NCI-H82 (cell line): ENCODE data around the gene HOXB8.

ENCODE experiments used
- DNase-seq: peaks from one replicate; lab custom pipeline; 2025; lab: John Stamatoyannopoulos, UW

HOXB8 gene

GRCh38 chr17:48615047-48615962 lies at the start of gene HOXB8:
Gene HOXB8 (minus strand): TSS chr17:48615292. CDS start chr17:48614704, 588 bp downstream.
- no peak for DNase-seq

GRCh38 chr17:48663134-48663924 lies 48.2 kb upstream of the HOXB8 start:
- DNase-seq = peak; percentile 33

GRCh38 chr17:48655913-48656312 lies 40.8 kb upstream of the HOXB8 start:
- DNase-seq = no peak

GRCh38 chr17:48649741-48650140 lies 34.6 kb upstream of the HOXB8 start:
- no peak for DNase-seq

DNA sequence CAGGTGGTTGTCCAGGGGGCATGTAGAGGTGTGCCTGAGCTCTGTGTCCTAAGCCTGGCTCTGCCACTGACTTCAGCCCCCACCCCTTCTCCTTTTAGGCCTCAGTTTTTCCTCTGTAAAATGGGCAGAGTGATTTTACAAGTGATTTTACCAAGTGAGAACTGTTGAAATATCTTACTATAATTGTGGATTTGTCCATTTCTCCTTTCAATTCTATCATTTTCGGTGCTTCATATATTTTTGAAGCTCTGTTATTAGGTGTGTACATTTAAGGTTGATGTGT lies 32.8 kb upstream of the HOXB8 start:
- DNase-seq = no peak

DNA sequence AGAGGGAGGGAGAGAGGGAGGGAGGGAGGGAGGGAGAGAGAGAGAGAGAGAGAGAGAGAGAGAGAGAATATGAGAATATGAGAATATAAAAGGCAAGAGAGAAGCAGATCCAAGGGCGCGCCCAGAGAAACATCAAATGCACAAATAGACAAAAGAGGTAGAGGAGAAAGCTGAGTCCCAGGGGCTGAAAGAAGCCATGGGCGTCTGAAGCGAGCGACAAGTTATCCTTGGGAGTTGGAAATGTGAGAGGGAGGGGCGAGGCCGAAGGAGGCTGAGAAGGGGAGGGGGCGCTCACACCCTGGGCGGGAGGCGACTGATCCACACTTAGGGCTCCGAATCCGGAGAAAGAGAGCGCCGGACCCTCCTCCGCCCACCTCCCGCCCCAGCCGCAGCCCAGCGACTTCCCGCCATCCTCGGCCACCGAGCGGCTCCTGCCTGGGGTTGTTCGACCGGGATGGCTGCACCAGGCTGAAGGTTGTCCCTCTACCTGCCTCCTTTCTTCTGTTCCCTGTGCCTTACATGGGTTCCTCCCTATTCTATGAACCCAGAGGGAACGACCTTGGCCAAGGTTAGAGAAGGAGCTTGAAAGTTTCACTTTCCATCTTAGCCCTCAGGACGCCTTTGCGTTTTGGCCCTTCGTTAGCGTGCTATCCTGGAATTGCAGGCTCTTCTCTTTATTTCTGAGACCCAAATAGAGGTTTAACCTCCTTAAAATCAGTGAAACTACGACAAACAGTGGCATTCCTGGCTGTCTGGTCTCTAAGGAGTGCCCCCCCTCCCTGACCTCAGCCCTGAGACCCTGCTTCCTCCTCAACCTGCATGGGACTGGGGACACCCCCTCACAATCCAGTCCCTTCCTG lies 32.2 kb upstream of the HOXB8 start:
- DNase-seq = peak; percentile 10

DNA sequence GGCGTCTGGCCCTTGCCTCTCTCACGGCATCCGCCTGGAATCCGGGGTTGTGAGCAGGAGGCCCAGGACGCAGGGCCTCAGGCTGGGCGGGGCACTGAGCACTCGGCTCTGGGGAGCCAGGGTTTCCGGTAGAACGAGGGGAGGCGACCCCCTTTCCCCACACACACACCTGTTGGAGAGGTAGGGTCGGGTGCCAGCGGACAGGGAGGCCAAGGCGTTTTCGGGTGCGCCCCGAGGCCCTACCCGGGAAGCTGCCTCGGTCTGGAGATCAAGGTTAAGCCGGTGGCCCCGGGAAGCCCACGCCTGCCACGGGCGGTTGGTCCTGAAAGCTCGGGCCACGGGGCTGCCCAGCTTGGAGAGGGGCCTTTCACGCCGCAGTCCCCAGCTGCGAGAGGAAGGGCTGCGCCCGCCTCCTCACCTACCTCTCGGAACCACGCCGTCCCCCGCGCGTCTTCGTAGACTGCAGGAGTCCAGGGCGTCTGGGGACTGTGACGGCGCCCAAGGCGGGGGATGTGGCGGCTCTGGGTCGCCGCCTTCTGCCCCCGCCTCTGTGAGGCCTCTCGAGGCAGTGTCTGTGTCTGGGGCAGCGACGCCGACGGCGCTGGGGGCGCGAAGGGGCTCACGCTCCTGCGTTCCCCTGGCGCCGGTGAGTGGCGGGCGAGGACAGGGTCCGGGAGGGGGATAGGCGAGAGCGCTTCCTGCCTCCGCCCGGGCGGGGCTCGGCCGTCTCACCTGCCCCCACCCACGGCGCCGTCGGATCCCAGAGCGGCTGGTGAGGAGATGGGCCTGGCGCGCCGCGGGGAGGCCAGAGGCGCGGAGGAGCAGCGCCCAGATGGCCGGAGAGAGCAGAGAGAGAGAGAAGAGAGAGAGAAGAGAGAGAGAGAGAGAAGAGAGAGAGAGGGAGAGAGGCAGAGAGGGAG lies 31.4 kb upstream of the HOXB8 start:
- no peak for DNase-seq

DNA sequence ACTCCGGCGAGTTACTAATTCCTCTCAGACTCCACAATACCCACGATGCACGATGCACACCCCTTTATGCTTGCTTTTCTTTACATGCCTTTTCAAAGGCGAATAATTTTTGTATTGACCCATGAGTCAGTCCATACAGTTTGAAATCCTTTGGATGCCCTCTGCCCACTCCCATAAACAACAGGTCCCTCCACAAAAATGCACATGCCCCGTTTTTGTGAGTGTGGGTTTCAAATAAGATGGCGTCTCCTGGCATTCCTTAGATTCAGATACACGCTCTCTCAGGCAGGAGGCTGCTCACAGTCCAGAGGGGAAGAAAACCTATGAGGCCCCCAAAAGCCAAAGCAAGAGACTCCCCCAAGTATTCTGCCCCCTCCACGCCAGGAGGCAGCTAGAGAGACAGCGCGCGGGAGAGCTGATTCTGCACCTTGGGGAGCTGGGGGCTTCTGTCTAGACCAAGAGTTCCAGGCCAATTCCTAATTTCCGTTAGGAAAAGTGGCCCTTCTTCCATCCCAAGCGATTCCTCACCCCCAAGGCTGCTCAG lies 30.6 kb upstream of the HOXB8 start:
- no peak for DNase-seq

GRCh38 chr17:48644910-48645557 lies 29.9 kb upstream of the HOXB8 start:
- no peak for DNase-seq

DNA sequence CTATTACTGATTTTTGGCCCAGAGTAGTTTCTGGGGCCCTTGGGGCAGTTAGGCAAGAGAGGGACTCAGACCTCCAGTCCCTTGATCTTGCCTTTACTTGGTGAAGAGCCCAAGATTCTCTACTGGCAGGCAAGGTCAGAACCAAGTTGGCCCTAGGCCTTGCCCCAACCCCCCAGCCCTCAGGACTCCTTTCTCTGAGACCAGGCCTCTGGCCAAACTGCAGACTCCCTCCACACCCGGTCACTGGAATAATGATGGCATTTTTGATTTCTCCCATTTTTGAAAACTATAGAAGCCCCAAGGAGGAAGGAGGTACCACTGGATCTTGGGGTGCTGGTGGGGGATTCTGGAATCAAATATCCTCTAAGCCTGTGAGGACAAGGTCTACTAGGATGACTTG lies 29.1 kb upstream of the HOXB8 start:
- DNase-seq = no peak

GRCh38 chr17:48643697-48644012 lies 28.6 kb upstream of the HOXB8 start:
- no peak for DNase-seq

DNA sequence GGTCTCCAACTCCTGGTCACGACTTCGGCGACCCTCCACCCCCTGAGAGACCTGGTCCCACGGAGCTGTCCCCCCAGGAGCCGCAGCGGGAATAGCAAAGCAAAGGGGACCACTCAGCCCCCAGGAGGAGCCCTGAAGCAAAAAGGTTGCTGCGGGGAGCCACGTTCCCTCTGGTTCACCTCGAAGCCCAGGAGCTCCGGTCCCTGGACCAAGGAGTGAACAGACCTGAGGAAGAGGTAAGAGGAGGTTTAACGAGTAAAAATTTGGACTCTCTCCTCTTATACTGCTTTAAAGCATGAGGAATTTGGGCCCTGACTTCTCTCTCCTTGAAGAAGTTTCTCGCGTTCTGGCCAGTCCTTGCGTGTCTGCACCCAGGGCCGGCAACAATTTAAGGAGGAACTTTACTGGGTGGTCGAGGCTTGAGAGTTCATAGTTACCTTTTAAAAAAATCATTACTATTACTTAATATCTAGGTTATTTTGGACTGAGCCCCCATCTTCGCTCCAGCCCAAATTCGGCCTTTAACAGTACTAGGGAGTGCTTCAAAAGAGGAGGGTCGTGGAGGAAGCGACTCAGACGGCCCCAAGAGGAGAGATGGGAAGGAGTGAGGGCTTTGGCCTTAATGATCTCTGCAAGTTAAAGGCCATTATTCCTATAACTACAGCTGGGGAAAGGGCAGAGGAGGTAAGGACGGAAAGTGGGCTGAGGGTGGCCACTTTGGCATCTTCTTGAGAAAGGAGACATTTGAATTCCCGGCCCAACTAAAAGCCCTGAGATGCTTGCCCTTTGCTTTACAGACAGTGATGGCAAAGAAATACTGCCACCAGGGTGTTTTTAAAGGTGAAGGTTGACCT lies 28.0 kb upstream of the HOXB8 start:
- DNase-seq = no peak

DNA sequence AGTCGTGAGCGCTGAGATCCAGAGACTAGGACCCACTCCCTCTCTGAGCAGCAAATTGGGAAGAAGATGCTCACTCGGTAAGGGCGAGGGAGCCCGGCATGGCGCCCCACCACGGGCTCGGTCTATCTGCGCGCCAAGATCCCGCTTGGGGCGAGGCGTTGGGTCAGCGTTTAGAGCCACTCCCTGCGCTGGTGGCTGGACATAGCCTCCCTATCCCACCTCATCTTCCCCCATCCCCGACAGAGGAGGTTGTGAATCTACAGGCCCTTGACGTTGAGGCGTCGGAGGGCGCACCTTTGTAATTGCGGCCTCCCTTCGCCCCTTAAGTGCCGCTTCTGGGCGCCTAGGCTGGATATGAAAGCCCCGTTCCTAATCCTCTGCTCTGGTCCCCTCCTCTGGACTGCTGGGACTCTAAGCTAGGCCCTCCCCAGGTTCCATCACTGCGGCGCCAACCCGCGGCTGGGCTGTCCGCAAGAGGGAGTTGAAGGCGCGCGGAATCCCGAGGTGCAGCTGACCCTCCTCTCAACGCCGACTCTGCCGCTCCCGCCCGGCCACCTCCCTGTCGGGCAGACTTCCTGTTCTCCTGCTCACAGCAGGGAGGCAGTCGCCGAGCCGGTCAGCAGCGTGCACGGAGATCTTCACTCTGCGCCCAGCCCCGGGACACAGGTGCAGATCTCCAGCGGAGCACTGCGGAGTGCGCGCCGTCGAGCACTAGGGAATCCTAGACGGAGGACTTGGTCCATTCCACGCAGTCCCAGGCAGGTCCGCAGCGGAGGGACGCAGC lies 27.2 kb upstream of the HOXB8 start:
- no peak for DNase-seq

DNA sequence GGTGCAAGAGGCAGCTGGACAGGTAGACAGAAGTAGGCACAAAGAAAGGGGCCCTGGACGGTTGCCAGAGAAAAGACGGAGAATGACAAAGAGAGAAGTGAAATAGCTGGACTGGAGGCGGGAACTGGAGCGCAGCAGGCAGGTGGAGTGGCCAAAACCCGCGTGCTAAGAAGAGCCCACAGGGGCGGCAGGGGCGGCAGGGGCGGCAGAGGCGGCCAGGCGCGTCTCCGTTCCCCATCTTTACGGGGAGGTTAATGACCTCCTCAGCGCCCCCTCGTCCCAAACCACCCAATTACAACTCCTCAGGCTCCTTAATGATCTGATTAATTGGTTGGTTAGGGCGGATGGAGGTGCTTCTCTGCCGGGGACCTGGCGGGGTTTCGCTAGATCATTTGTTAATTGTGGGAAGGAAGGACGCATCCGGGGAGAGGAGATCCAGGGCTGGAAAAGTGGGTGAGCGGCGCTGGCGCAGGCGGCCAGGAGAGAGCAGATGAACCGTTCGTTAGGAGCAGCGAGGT lies 26.5 kb upstream of the HOXB8 start:
- no peak for DNase-seq

- DNase-seq = no peak
Observed at GRCh38 chr17:48640858-48641180, 25.7 kb upstream of the HOXB8 start.

DNA sequence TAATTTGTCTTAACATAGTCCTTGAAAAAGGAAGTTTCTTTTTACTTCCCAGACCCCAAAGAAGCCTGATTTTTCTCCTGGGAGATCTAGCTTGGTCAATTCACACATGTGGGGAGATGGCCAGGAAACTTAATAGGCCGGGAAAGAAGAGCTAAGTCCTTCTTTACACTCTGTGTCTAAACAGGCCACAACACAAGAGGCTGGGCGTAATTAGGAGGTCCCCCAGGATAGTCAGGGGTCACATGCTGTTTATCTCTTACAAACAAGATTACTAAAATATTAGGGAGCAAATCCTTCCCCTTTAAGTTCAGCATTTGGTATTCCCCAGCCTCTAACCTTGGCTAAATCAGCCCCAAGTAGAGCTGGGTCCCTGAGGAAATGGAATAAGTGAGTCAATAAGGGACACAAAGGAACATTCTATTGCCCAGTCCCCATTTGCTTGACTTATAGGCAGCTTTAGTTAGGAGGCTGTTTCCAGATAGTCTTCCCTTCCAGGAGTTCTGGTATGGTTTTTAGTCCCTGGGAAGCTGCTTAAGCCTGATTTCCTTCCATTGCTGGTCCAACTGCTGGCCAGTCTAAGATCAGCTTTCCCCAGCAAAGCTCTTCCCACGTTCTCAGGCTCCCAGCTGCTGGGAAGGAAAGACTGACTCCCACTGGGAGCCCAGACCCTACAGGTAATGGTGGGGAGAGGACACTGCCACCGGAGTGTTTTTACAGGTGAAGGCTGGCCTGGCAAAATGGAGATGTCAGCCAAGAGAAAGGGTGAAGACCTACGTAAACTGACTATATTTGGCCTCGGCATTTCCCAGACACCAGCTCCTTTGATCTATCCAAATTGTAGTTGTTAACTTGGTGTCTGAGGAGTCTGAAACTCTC lies 25.1 kb upstream of the HOXB8 start:
- no peak for DNase-seq

DNA sequence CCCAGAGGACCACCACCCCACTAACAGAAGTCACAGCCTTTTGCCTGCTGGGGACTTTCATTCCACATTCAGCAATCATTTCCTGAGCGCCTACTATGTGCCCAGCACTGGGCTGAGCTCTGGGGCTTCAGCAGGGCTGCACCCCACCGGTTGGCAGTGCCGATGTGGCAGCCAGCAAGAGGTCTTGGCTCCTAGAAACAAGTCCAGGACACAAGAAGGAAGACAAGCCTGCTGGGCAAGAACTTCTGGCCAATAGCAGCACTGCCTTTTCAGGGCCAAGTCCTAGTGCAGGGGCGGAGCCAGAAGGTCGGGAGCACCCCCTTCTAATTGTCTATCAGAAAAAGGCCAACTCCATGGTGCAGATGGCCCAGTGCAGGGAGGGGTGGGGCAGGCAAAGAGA lies 24.0 kb upstream of the HOXB8 start:
- no peak for DNase-seq
